ENCODE data around the gene INPP4B.
A peak's percentile ranks its signal among the peaks of the same experiment; 100 is the strongest.

Gene INPP4B

DNA sequence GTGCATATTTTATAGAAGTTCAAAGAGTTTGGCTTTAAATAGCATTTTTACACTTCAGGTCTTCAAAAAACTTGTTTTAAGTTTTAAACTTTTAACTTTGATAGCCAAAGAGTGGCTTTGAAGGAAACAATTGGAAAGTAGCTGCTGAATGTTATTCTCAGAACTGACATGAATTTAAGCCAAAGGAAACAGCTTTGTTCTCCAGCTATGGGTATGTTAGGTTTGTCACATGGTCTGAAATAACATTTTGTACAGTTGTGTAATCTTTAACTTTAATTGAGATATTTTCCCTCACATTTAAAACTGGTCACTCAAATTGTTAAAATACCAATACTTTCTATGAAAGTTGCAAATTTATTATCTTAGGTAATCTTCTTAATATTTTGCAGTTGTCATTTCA lies 645.1 kb downstream of the INPP4B start:
- peaks cover 19% of the 10 kb centered on the region for H3K4me1 Mint-ChIP-seq (ENCODE audit: low read depth)
- no peak for DNase-seq
- H3K9me3 Mint-ChIP-seq = no peaks in the 10 kb centered on the region
- peaks cover 78% of the 10 kb centered on the region for H3K36me3 Mint-ChIP-seq (ENCODE audit: low read depth)
- no peaks in the 10 kb centered on the region for H3K27me3 Mint-ChIP-seq
- no peak overlapping the region for H3K4me3 Mint-ChIP-seq
- no peak overlapping the region for H3K27ac Mint-ChIP-seq

DNA sequence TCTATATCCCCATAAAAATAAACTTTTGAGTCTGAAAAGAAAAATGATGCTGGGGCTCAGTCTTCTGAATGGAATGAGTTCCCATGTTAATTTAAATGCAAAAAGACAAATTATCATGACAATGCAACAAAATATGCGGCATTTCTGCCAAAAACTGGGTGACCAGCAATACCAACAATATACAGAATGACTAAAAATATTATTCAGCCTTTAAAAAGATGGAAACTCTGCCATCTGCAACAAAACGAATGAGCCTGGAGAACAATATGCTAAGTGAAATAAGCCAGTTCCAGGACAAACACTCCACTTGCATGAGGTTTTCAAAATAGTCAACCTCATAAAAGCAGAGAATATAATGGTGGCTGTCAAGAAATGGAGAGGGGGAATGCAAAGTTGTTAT lies 651.2 kb downstream of the INPP4B start:
- no peaks in the 10 kb centered on the region for H3K27me3 Mint-ChIP-seq
- H3K27ac Mint-ChIP-seq = no peak overlapping the region
- peaks cover 85% of the 10 kb centered on the region for H3K36me3 Mint-ChIP-seq (ENCODE audit: low read depth)
- no peaks in the 10 kb centered on the region for H3K9me3 Mint-ChIP-seq
- no peak overlapping the region for H3K4me3 Mint-ChIP-seq
- DNase-seq = no peak
- H3K4me1 Mint-ChIP-seq (ENCODE audit: low read depth) = peaks cover 3% of the 10 kb centered on the region

DNA sequence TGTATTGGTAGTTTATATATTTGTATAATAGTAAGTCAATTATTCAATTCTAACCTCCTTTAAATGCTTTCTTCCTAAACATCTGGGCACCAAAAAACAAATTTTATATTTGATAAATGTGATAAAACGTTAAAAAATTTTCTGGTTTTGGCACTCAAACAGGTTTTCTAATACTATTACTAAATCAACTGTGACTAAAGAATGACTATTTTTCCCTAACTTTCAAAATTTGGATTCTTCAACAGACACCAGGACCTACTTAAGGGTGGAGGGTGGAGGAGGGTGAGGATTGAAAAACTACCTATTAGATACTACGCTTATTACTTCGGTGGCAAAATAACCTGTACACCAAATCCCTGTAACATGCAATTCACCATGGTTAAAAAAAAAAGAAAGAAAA lies 654.2 kb downstream of the INPP4B start:
- Mint-ChIP-seq H3K4me1 (ENCODE audit: low read depth) (peaks cover 6% of the 10 kb centered on the region), H3K9me3 (no peaks in the 10 kb centered on the region), H3K4me3 (no peak overlapping the region), H3K27me3 (no peaks in the 10 kb centered on the region), H3K36me3 (ENCODE audit: low read depth) (peaks cover 77% of the 10 kb centered on the region), H3K27ac (no peak overlapping the region)
- DNase-seq = no peak

GRCh38 chr4:142181021-142181420 lies 665.1 kb downstream of the INPP4B start:
- Mint-ChIP-seq H3K27me3 (no peaks in the 10 kb centered on the region), H3K4me3 (no peak overlapping the region), H3K27ac (no peak overlapping the region), H3K36me3 (ENCODE audit: low read depth) (peaks cover 76% of the 10 kb centered on the region), H3K9me3 (no peaks in the 10 kb centered on the region), H3K4me1 (ENCODE audit: low read depth) (peaks cover 5% of the 10 kb centered on the region)
- no peak for DNase-seq

DNA sequence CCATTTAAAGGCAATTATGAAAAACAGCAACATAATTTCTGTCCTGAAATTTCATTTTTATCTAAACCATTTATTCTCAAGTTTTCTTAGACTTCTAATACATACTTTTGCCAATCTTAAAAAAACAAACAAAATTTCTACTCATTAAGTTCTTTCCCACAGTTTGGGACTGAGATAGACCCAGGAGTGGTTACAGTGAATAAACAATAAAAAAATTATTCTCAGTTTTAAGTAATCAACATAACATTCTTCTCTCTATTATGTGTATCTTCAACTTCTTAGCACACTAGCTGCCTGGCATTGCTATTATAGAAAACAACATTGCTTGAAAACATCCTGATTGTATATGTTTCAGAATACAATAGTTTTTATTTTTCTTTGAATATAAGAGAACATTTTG lies 676.9 kb downstream of the INPP4B start:
- no peak overlapping the region for H3K4me3 Mint-ChIP-seq
- H3K4me1 Mint-ChIP-seq (ENCODE audit: low read depth) = peaks cover 28% of the 10 kb centered on the region
- H3K9me3 Mint-ChIP-seq = no peaks in the 10 kb centered on the region
- no peak for DNase-seq
- H3K36me3 Mint-ChIP-seq (ENCODE audit: low read depth) = peaks cover 89% of the 10 kb centered on the region
- H3K27me3 Mint-ChIP-seq = no peaks in the 10 kb centered on the region
- no peak overlapping the region for H3K27ac Mint-ChIP-seq

DNA sequence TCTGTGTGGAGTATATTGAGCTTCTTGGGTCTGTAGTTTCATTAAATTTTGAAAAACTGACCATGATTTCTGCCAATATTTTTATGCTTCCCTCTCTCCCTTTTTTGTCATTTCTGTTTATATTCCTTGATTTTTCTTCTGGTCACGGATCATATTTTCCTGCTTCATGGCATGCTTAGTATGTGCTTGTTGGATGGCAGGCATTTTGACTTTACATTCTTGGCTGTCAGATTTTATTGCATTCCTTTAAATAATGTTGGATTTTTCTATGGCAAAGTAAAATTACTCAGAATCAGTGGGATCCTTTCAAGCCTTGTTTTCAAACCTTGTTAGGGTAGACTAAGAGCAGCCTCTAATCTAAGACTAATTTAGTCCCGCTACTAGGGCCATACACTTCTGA lies 677.9 kb downstream of the INPP4B start:
- H3K4me3 Mint-ChIP-seq = no peak overlapping the region
- peaks cover 26% of the 10 kb centered on the region for H3K4me1 Mint-ChIP-seq (ENCODE audit: low read depth)
- H3K27ac Mint-ChIP-seq = no peak overlapping the region
- no peaks in the 10 kb centered on the region for H3K9me3 Mint-ChIP-seq
- H3K27me3 Mint-ChIP-seq = no peaks in the 10 kb centered on the region
- DNase-seq = no peak
- peaks cover 89% of the 10 kb centered on the region for H3K36me3 Mint-ChIP-seq (ENCODE audit: low read depth)

- no peak for DNase-seq
- no peaks in the 10 kb centered on the region for H3K27me3 Mint-ChIP-seq
- H3K36me3 Mint-ChIP-seq (ENCODE audit: low read depth) = peaks cover 87% of the 10 kb centered on the region
- H3K4me3 Mint-ChIP-seq = no peak overlapping the region
- no peaks in the 10 kb centered on the region for H3K9me3 Mint-ChIP-seq
- H3K4me1 Mint-ChIP-seq (ENCODE audit: low read depth) = peaks cover 46% of the 10 kb centered on the region
- peak overlapping the region; percentile 18 for H3K27ac Mint-ChIP-seq
Observed at GRCh38 chr4:142164767-142165500, 681.2 kb downstream of the INPP4B start.

DNA sequence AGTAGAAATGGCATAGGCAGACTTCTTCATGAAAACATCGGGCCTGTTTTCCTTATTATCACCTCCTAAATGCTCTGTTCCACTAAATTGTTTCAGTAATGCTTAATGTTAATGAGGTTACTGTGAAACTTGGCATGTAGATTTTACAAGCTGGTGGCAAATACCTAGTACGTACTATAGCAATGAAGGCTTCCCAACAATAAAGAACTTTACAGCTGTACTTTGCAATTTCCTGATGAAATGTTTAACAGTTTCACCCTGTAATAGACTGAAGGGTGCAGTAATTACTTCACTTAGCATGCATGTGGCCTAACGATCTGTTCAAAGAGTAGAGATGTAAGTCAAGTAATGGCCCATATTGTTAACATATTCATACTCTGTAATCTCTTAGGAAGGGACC lies 685.0 kb downstream of the INPP4B start:
- peaks cover 39% of the 10 kb centered on the region for H3K4me1 Mint-ChIP-seq (ENCODE audit: low read depth)
- no peaks in the 10 kb centered on the region for H3K9me3 Mint-ChIP-seq
- H3K36me3 Mint-ChIP-seq (ENCODE audit: low read depth) = peaks cover 93% of the 10 kb centered on the region
- no peak for DNase-seq
- H3K4me3 Mint-ChIP-seq = no peak overlapping the region
- no peak overlapping the region for H3K27ac Mint-ChIP-seq
- no peaks in the 10 kb centered on the region for H3K27me3 Mint-ChIP-seq

DNA sequence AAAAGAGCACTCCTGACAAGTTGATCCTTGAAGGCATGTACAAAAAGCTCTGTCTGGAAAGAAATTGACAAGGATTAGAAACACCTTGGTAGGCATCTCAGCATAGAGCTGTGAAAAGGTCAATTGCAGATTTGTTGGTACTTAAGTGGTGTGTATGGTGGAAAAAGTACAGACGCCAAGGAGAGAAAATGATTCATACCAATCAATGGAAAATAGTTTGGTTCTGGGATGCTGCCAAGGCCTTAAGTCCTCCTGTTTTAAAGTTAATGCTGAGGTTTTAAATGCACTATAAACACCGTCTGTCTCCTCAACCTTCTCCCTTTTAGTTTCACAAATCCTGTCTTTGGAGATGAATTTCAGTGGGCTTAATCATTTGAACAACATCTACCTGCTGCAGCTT lies 685.6 kb downstream of the INPP4B start:
- peaks cover 93% of the 10 kb centered on the region for H3K36me3 Mint-ChIP-seq (ENCODE audit: low read depth)
- peaks cover 37% of the 10 kb centered on the region for H3K4me1 Mint-ChIP-seq (ENCODE audit: low read depth)
- no peak for DNase-seq
- H3K9me3 Mint-ChIP-seq = no peaks in the 10 kb centered on the region
- no peak overlapping the region for H3K4me3 Mint-ChIP-seq
- no peaks in the 10 kb centered on the region for H3K27me3 Mint-ChIP-seq
- H3K27ac Mint-ChIP-seq = peak overlapping the region; percentile 64

DNA sequence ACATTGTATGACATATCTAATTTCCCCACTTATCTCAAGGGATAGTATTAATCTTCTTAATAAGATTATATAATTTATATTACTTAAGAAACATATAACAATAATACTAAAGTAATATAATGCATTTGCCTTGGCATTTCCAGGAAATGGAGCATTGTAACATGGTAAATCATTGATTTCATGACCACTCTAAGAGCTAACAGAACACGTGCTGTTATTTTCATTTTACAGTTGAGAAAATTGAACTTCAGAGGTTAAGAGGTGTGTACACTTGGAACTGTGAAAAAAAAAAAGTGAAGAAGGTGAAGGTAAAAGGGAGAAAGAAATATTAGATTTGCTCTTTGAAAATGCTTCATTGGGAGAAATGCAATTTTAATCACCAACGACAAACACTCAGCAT lies 687.1 kb downstream of the INPP4B start:
- Mint-ChIP-seq H3K27me3 (no peaks in the 10 kb centered on the region), H3K36me3 (ENCODE audit: low read depth) (peaks cover 94% of the 10 kb centered on the region), H3K4me1 (ENCODE audit: low read depth) (peaks cover 31% of the 10 kb centered on the region), H3K9me3 (no peaks in the 10 kb centered on the region), H3K4me3 (no peak overlapping the region), H3K27ac (no peak overlapping the region)
- DNase-seq = no peak

- Mint-ChIP-seq H3K4me1 (ENCODE audit: low read depth) (peaks cover 20% of the 10 kb centered on the region), H3K27me3 (no peaks in the 10 kb centered on the region), H3K27ac (peak overlapping the region; percentile 8), H3K9me3 (no peaks in the 10 kb centered on the region), H3K4me3 (no peak overlapping the region), H3K36me3 (ENCODE audit: low read depth) (peaks cover 92% of the 10 kb centered on the region)
- no peak for DNase-seq
Observed at GRCh38 chr4:142156256-142156655, 689.8 kb downstream of the INPP4B start.

DNA sequence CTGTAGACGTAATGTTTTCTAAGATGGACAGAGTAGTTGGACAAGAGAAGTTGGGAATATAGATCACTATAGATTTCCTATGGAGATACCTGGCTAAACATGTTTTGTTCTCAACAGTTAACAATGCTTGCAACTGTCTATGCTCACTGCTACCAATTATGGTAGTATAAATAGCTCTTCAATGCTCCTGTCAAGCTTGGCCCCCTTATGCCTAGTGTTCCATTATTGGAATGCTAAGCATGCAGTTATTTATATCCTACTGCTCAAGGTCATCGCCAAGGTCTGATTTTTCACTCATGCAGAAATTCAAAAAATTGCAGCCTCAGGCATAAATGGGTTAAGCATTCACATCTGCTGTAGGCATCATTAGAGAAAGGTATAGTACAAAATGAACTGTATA lies 690.8 kb downstream of the INPP4B start:
- Mint-ChIP-seq H3K9me3 (no peaks in the 10 kb centered on the region), H3K36me3 (ENCODE audit: low read depth) (peaks cover 92% of the 10 kb centered on the region), H3K27me3 (no peaks in the 10 kb centered on the region), H3K27ac (no peak overlapping the region), H3K4me3 (no peak overlapping the region), H3K4me1 (ENCODE audit: low read depth) (peaks cover 13% of the 10 kb centered on the region)
- no peak for DNase-seq

- peaks cover 89% of the 10 kb centered on the region for H3K36me3 Mint-ChIP-seq (ENCODE audit: low read depth)
- no peak overlapping the region for H3K4me3 Mint-ChIP-seq
- H3K4me1 Mint-ChIP-seq (ENCODE audit: low read depth) = peaks cover 16% of the 10 kb centered on the region
- H3K9me3 Mint-ChIP-seq = no peaks in the 10 kb centered on the region
- no peak for DNase-seq
- no peaks in the 10 kb centered on the region for H3K27me3 Mint-ChIP-seq
- no peak overlapping the region for H3K27ac Mint-ChIP-seq
Observed at GRCh38 chr4:142150483-142150882, 695.6 kb downstream of the INPP4B start.

GRCh38 chr4:142144813-142145212 lies 701.3 kb downstream of the INPP4B start:
- no peaks in the 10 kb centered on the region for H3K9me3 Mint-ChIP-seq
- no peak for DNase-seq
- no peak overlapping the region for H3K27ac Mint-ChIP-seq
- H3K36me3 Mint-ChIP-seq (ENCODE audit: low read depth) = peaks cover 87% of the 10 kb centered on the region
- no peak overlapping the region for H3K4me3 Mint-ChIP-seq
- no peaks in the 10 kb centered on the region for H3K27me3 Mint-ChIP-seq
- H3K4me1 Mint-ChIP-seq (ENCODE audit: low read depth) = peaks cover 37% of the 10 kb centered on the region

- H3K9me3 Mint-ChIP-seq = no peaks in the 10 kb centered on the region
- no peak overlapping the region for H3K4me3 Mint-ChIP-seq
- no peak for DNase-seq
- H3K27me3 Mint-ChIP-seq = no peaks in the 10 kb centered on the region
- peak overlapping the region; percentile 73 for H3K27ac Mint-ChIP-seq
- peaks cover 31% of the 10 kb centered on the region for H3K4me1 Mint-ChIP-seq (ENCODE audit: low read depth)
- H3K36me3 Mint-ChIP-seq (ENCODE audit: low read depth) = peaks cover 76% of the 10 kb centered on the region
Observed at GRCh38 chr4:142142366-142143054, 703.6 kb downstream of the INPP4B start.

All from activated T-cell treated with anti-CD3 and anti-CD28 coated beads, Interleukin-2, amount 50 U/mL, for 24 hours (primary cell).